Activated naive CD8-positive, alpha-beta T cell treated with anti-CD3 and anti-CD28 coated beads for 36 hours (primary cell): ENCODE data around the gene CAMKK2. TPM values are rescaled to one million over a fixed set of nuclear protein-coding genes. Genes with fewer than 3 reads are reported as not detected.
"Not testable (repeated sequence)": the region's sequence is repeated elsewhere in the genome, so short reads cannot be mapped to it uniquely, and the experiment has no call there.

Experiments
- DNase-seq: peaks from one replicate; pipeline ENCODE4 v3.0.0; 2021
- H3K27ac Mint-ChIP-seq: one replicate; pipeline ENCODE4 v1.8.0; 2022; ENCODE audit warnings: mild to moderate bottlenecking, moderate library complexity, mixed read lengths
- H3K27me3 Mint-ChIP-seq: one replicate; pipeline ENCODE4 v1.8.0; 2022; ENCODE audit warnings: mild to moderate bottlenecking, mixed read lengths
- H3K36me3 Mint-ChIP-seq: one replicate; pipeline ENCODE4 v1.8.0; 2021; ENCODE audit warnings: mild to moderate bottlenecking, mixed read lengths
- H3K4me1 Mint-ChIP-seq: one replicate; pipeline ENCODE4 v1.8.0; 2021; ENCODE audit warnings: mixed read lengths
- H3K4me3 Mint-ChIP-seq: one replicate; pipeline ENCODE4 v1.8.0; 2022; ENCODE audit warnings: mild to moderate bottlenecking, moderate library complexity, mixed read lengths
- H3K9me3 Mint-ChIP-seq: one replicate; pipeline ENCODE4 v1.8.0; 2022; ENCODE audit warnings: mixed read lengths
- total RNA-seq, 2 experiments: library from RNA; stranded (reverse); gene quantifications; one replicate each; pipeline ENCODE4 v1.2.3, GENCODE V29; 2021

CAMKK2 gene
- total RNA-seq, 2 experiments from 2014 or later: 37.6 to 38.6 TPM

DNA sequence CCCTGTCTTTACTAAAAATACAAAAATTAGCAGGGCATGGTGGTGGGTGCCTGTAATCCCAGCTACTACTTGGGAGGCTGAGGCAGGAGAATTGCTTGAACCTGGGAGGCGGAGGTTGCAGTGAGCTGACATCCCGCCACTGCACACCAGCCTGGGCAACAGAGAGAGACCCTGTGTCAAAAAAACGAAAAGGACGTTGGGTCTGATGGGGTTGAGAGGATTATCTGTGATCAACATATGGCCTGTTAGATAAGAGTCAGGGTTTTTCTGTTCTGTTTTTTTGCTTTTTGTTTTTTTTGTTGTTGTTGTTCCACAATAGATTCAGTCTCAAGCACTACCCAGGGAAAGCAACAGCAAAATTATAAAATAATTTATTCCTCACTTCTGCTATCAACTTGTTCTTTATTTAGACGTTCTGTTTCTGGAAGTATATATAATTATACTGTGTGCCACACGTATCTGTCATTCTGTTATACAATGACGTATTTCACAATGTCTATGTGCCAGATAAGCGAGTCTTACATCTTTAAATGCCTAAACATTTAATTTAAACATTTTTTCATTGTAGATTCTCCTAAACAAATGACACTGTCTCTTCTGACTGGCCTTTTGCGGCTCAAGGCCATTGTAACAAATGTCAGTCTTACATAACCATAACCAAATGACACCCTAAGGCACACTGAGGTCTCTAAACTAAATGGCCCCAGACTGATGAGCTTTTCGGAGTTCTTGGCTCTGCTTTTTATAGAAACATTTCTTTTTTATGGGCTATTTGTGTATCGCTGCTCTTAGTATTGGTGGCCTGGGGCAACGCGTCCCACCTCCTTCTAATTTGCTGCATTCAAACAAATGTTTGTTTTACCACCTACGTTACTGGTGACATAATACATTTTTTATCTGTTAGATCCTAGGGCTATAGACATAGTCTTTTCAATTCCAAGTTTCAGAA is 93.8 kb downstream of the CAMKK2 start:
- no peak overlapping the region for H3K27ac Mint-ChIP-seq

DNA sequence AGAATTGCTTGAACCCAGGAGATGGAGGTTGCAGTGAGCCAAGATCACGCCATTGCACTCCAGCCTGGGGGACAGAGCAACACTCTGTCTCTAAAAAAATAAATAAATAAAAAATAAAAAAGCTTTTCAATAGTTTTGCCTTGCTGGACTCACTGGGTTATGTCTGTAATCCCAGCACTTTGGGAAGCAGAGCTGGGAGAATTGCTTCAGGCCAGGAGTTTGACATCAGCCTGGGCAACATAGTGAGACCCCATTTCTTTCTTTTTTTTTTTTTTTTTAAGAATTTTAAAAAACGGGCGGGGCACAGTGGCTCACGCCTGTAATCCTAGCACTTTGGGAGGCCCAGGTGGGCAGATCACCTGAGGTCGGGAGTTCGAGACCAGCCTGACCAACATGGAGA is 95.4 kb downstream of the CAMKK2 start:
- not testable (repeated sequence) for H3K27ac Mint-ChIP-seq, H3K36me3 Mint-ChIP-seq, H3K9me3 Mint-ChIP-seq, H3K4me3 Mint-ChIP-seq, H3K27me3 Mint-ChIP-seq, DNase-seq
- H3K4me1 Mint-ChIP-seq: peaks cover 17% of the 10 kb centered on the region

More for the DNA sequence above, 93.8 kb downstream of the CAMKK2 start:
- no peak for DNase-seq
- H3K4me1 Mint-ChIP-seq: peaks cover 13% of the 10 kb centered on the region
- H3K36me3 Mint-ChIP-seq: no peaks in the 10 kb centered on the region
- H3K4me3 Mint-ChIP-seq: no peak overlapping the region
- H3K9me3 Mint-ChIP-seq: peaks cover 2% of the 10 kb centered on the region
- H3K27me3 Mint-ChIP-seq: no peaks in the 10 kb centered on the region

DNA sequence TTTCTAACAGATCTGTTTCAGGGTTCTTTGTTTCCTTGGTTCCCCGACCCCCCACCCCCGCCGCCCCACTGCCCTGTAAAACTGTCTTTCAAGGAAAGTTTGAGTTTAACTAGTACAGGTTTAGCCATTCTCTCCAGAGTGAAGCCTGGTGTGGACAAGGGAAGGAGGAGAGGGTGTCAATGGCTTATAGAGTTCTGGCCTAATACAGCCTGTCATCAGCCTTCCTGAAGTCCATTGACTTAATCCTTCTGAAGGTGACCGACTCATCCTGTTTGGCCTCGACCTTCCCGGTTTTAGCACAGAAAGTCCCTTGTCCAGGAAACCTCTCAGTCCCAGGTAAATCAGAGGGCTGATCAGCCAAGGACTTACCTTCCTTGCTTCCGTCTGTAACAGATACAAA is 97.6 kb downstream of the CAMKK2 start:
- Mint-ChIP-seq H3K27me3 (no peaks in the 10 kb centered on the region), H3K4me1 (peaks cover 10% of the 10 kb centered on the region), H3K9me3 (no peaks in the 10 kb centered on the region), H3K4me3 (no peak overlapping the region), H3K36me3 (no peaks in the 10 kb centered on the region), H3K27ac (no peak overlapping the region)
- no peak for DNase-seq

DNA sequence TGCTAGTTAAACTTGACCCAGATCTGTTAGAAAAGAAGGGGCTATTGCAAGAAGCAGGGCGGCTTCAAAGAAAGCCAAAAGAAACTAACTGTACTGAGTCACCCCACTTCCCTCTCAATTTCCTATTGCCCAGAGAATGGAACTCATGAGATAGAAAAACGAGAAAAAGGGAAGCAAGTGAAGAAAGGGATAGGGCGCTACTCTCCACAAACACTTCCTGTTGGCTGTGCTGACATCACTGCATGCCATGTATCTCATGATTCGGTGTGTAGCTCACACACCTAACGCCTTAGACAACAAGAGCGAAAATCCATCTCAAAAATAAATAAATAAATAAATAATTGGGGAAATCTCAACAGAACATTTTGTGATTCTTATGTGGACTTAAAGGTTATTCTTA is 99.6 kb downstream of the CAMKK2 start:
- Mint-ChIP-seq H3K27ac (no peak overlapping the region), H3K36me3 (no peaks in the 10 kb centered on the region), H3K9me3 (no peaks in the 10 kb centered on the region), H3K4me3 (no peak overlapping the region), H3K4me1 (peaks cover 8% of the 10 kb centered on the region), H3K27me3 (no peaks in the 10 kb centered on the region)
- DNase-seq: no peak

DNA sequence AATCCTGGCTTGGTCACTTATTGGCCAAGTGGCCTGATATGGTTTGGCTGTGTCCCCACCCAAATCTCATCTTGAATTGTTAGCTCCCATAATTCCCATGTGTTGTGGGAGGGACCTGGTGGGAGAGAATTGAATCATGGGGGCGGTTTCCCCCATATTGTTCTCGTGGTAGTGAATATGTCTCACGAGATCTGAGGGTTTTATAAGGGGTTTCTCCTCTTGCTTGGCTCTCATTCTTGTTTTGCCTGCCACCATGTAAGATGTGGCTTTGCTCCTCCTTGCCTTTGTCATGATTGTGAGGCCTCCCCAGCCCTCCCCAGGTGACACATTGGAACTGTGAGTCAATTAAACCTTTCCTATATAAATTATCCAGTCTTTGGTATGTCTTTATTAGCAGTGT is 105.4 kb downstream of the CAMKK2 start:
- H3K27me3 Mint-ChIP-seq: no peaks in the 10 kb centered on the region
- no peaks in the 10 kb centered on the region for H3K9me3 Mint-ChIP-seq
- H3K36me3 Mint-ChIP-seq: no peaks in the 10 kb centered on the region

DNA sequence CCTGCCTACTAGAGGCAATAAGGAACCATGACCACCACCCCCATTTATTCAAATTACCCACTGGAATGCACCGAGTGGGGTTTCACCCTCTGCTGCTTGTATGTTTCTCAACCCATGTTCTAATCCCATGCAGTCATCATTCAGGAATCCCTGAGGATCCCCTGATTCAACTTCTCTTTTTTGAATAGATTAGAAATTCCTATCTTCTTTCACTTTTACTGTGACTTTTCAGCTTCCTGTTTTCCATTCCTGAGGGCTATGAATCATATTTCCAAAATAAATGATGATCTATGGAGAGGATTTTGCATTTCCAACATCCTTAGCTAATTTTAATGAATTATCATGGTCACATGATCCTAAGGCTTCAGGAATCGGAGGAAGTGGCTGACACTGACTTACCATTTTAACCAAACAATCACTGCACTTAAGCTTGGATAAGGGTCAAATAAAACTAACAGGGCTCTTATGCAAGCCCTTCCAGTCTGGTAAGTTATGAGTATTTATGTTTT is 105.9 kb downstream of the CAMKK2 start:
- H3K36me3 Mint-ChIP-seq: no peaks in the 10 kb centered on the region
- peaks cover 4% of the 10 kb centered on the region for H3K4me1 Mint-ChIP-seq
- H3K27me3 Mint-ChIP-seq: no peaks in the 10 kb centered on the region
- DNase-seq: no peak
- no peaks in the 10 kb centered on the region for H3K9me3 Mint-ChIP-seq
- no peak overlapping the region for H3K27ac Mint-ChIP-seq
- H3K4me3 Mint-ChIP-seq: no peak overlapping the region

More for the DNA sequence above, 105.4 kb downstream of the CAMKK2 start:
- no peak for DNase-seq
- Mint-ChIP-seq H3K4me1 (peaks cover 4% of the 10 kb centered on the region), H3K4me3 (no peak overlapping the region), H3K27ac (no peak overlapping the region)

DNA sequence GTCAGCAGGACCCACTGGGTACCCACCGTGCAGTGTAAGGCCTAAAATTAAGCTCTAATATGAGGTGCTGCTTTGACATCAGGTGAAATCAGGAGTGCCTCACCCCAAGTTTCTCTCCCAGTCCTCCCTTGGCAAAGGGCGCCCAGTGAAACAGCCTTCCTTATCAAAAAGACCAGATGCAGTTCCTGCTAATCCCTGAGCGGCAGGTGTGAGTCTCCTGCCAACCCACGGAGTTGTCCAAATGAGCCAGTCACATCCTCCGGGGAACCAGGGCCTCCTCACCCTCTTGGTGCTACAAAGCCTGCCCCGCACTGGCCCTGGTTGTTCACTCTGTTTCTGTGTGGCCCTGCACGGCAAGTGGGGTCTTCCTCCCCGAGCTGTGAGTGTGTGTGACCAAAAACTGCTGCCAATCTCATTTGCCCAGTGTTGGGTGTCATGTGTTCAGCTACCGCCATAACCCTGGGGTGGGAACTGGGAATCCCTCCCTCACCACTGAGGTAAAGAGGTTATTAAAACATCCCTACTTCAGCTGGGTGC is 106.8 kb downstream of the CAMKK2 start:
- Mint-ChIP-seq H3K36me3 (no peaks in the 10 kb centered on the region), H3K27me3 (no peaks in the 10 kb centered on the region), H3K9me3 (no peaks in the 10 kb centered on the region), H3K4me3 (no peak overlapping the region), H3K4me1 (peaks cover 4% of the 10 kb centered on the region), H3K27ac (no peak overlapping the region)
- DNase-seq: no peak

DNA sequence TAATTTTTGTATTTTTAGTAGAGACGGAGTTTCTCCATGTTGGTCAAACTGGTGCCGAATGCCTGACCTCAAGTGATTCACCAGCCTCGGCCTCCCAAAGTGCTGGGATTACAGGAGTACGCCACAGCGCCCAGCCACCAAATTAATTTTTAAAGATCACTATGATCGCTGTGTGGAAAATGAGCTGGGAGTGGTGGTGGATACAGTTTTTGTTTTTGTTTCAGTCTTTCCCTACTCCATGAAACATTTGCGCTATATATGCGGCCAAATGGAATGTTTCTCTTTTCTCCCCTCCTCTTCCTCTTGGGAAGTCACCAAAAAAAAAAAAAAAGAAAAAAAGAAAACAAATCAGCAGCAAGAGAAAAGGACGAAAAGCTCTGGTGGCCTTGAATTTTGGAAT is 107.4 kb downstream of the CAMKK2 start:
- no peak for DNase-seq
- Mint-ChIP-seq H3K27ac (no peak overlapping the region), H3K36me3 (no peaks in the 10 kb centered on the region), H3K4me3 (no peak overlapping the region), H3K27me3 (no peaks in the 10 kb centered on the region), H3K4me1 (peaks cover 4% of the 10 kb centered on the region), H3K9me3 (no peaks in the 10 kb centered on the region)

DNA sequence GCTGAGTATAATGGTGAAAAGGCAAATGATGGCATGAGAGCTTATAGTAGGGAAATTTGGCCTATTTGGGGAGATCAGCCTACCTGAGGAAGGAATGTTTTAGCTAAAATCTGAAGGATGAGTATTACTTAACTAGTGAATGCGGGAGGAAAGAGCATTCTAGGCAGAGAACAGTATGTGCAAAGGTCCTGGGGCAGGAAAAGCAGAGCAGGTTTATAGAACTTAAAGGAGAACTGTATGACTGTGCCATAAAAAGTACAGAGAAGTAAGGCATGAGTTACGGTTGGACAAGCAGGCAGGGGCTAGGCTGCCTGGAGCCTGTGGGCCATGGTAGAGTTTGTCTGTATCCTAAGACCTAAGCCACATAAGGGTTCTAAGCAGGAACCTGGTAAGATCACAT is 108.3 kb downstream of the CAMKK2 start:
- H3K4me3 Mint-ChIP-seq: no peak overlapping the region
- H3K4me1 Mint-ChIP-seq: peaks cover 4% of the 10 kb centered on the region
- no peak overlapping the region for H3K27ac Mint-ChIP-seq
- H3K36me3 Mint-ChIP-seq: no peaks in the 10 kb centered on the region
- no peak for DNase-seq
- H3K9me3 Mint-ChIP-seq: no peaks in the 10 kb centered on the region
- H3K27me3 Mint-ChIP-seq: no peaks in the 10 kb centered on the region

Other genes starting within 250 kb of the CAMKK2 start
- 1 to 10 TPM; 3.6 to 3.9 TPM for gene P2RX7, start 163.8 kb downstream of the CAMKK2 start, total RNA-seq
- gene P2RX4, start 86.6 kb downstream of the CAMKK2 start, total RNA-seq: 10 to 100 TPM; 17.8 to 19.0 TPM
- 100 to 1,000 TPM; 130 to 138 TPM for gene ANAPC5, start 55.7 kb upstream of the CAMKK2 start, total RNA-seq
- 10 to 100 TPM; 60.2 to 63.9 TPM for gene RNF34, start 103.4 kb upstream of the CAMKK2 start, total RNA-seq